GM10248 (cell line): Measurements from ENCODE around the gene SLC44A5.

Experiments used
- CTCF ChIA-PET: fragments of 300-600 bp; sonication (Branson Sonifier 250); formaldehyde crosslinking; extraction: SDS; loops from one replicate; lab custom pipeline; 2021; ENCODE audit warnings: antibody characterized with exemption; lab: Yijun Ruan, JAX
- POLR2A ChIA-PET: fragments of 350-650 bp; sonication (Branson Sonifier 250); formaldehyde crosslinking; extraction: SDS; loops from one replicate; lab custom pipeline; 2020; ENCODE audit warnings: antibody characterized with exemption; lab: Yijun Ruan, JAX
- DNase-seq: peaks from one replicate; pipeline ENCODE4 v3.0.0; 2012; ENCODE audit errors: extremely low spot score
- CTCF ChIP-seq: IDR thresholded peaks from 2 replicates; pipeline ENCODE4 v1.5.1; 2012; ENCODE audit warnings: mild to moderate bottlenecking, low read depth; ENCODE audit errors: extremely low read depth, missing control alignments, control extremely low read depth

The SLC44A5 gene

GRCh38 chr1:75345538-75346292, 265.2 kb downstream of the SLC44A5 start:
- no peak for TF ChIP-seq CTCF
- DNase-seq = no peak
- POLR2A ChIA-PET = no interaction called here
- CTCF ChIA-PET = interaction anchor here (1.5 kb wide), 1 partner anchor 27 kb away, joined by 4 read pairs; no protein-coding TSS in a partner anchor

GRCh38 chr1:75342786-75343185, 268.1 kb downstream of the SLC44A5 start:
- no peak for DNase-seq
- CTCF ChIA-PET = interaction anchor here (1.0 to 1.1 kb wide), 2 partner anchors 12 to 98 kb away, joined by 3 read pairs; no protein-coding TSS in a partner anchor
- no peak for TF ChIP-seq CTCF
- POLR2A ChIA-PET = no interaction called here

GRCh38 chr1:75341537-75341936, 269.4 kb downstream of the SLC44A5 start:
- no peak for DNase-seq
- ChIA-PET CTCF (interaction anchor here (0.9 to 1.2 kb wide), 2 partner anchors 11 to 13 kb away, joined by 3 read pairs; no protein-coding TSS in a partner anchor), POLR2A (no interaction called here)
- TF ChIP-seq CTCF = no peak

- ChIA-PET POLR2A (no interaction called here), CTCF (interaction anchor here (1.1 kb wide), 1 partner anchor 25 kb away, joined by 4 read pairs; no protein-coding TSS in a partner anchor)
- DNase-seq = peak; percentile 46
- no peak for TF ChIP-seq CTCF
These were observed 272.1 kb downstream of the SLC44A5 start for GRCh38 chr1:75338616-75339483.

- ChIA-PET CTCF (no interaction called here), POLR2A (no interaction called here)
- DNase-seq = no peak
- no peak for TF ChIP-seq CTCF
These were observed 276.0 kb downstream of the SLC44A5 start for GRCh38 chr1:75334876-75335389.

- ChIA-PET POLR2A (no interaction called here), CTCF (interaction anchor here (0.8 to 1.6 kb wide), 2 partner anchors 10 to 11 kb away, joined by 3 read pairs; no protein-coding TSS in a partner anchor)
- no peak for DNase-seq
- no peak for TF ChIP-seq CTCF
These were observed 280.3 kb downstream of the SLC44A5 start for GRCh38 chr1:75330624-75331023.
